ENCODE results near the gene GTF2B. TPM values are rescaled to one million over a fixed set of nuclear protein-coding genes. Genes with fewer than 3 reads are reported as not detected.
A peak's percentile ranks its signal among the peaks of the same experiment; 100 is the strongest.

Gene GTF2B
- total RNA-seq, 1 donor from 2014 or later, result 28.3 TPM

GRCh38 chr1:88802950-88803349 lies 88.4 kb downstream of the GTF2B start:
- DNase-seq (ENCODE audit: low read depth) (peak; percentile 70), FAIRE-seq (no peak)
- H3K9ac ChIP-seq (ENCODE audit: low read length), result no peak overlapping the region
- H3K79me2 ChIP-seq (ENCODE audit: insufficient read depth, low read length), result no peaks in the 10 kb centered on the region
- H3K4me2 ChIP-seq (ENCODE audit: low read length), result peak overlapping the region; percentile 2
- no peak overlapping the region for H3K4me3 ChIP-seq (ENCODE audit: insufficient read depth, low read depth, low read length)
- H3K27ac ChIP-seq (ENCODE audit: low read depth, low read length), result peak overlapping the region; percentile 68
- H3K27me3 Mint-ChIP-seq (ENCODE audit: low read depth, unreplicated experiment), result no peaks in the 10 kb centered on the region
- no peaks in the 10 kb centered on the region for H3K27me3 ChIP-seq (ENCODE audit: insufficient read depth, low read length)
- peaks cover 22% of the 10 kb centered on the region for H3K36me3 ChIP-seq (ENCODE audit: insufficient read depth, low read length)
- peaks cover 5% of the 10 kb centered on the region for H3K4me1 ChIP-seq (ENCODE audit: insufficient read depth, low read length)
- peaks cover 15% of the 10 kb centered on the region for H3K9me3 Mint-ChIP-seq (ENCODE audit: unreplicated experiment)
- H3K27ac Mint-ChIP-seq (ENCODE audit: unreplicated experiment), result peak overlapping the region; percentile 43
- TF ChIP-seq EZH2 (IDR thresholded peaks at IDR 0.05; ENCODE audit: insufficient read depth, low read length), result no peak
- no peak for TF ChIP-seq CTCF (IDR thresholded peaks at IDR 0.05; ENCODE audit: insufficient read depth, low read depth, low read length)
- H3K36me3 Mint-ChIP-seq (ENCODE audit: low read depth, unreplicated experiment), result peaks cover 31% of the 10 kb centered on the region
- H3K9me3 ChIP-seq (ENCODE audit: insufficient read depth, low read depth, low read length), result no peaks in the 10 kb centered on the region
- no peak overlapping the region for H3K4me3 Mint-ChIP-seq (ENCODE audit: unreplicated experiment)
- H4K20me1 ChIP-seq (ENCODE audit: insufficient read depth, low read length), result no peaks in the 10 kb centered on the region
- H3K4me1 Mint-ChIP-seq (ENCODE audit: low read depth, unreplicated experiment), result peaks cover 14% of the 10 kb centered on the region
- H2AFZ ChIP-seq (ENCODE audit: low read depth, low read length), result no peak overlapping the region

Other genes starting within 250 kb of the GTF2B start
- 32.7 and 37.5 TPM in 2 replicates for gene PKN2, start 207.3 kb downstream of the GTF2B start, total RNA-seq
- gene KYAT3, start 101.1 kb upstream of the GTF2B start, total RNA-seq, result 21.0 and 21.3 TPM in 2 replicates
- gene RBMXL1, start 101.1 kb upstream of the GTF2B start, total RNA-seq, result 10.1 and 10.9 TPM in 2 replicates
- 30.3 and 34.9 TPM in 2 replicates for gene GBP3, start 131.3 kb upstream of the GTF2B start, total RNA-seq
- gene GBP1, start 173.6 kb upstream of the GTF2B start, total RNA-seq, result 62.5 and 79.6 TPM in 2 replicates
- 4.6 and 6.3 TPM in 2 replicates for gene GBP2, start 234.5 kb upstream of the GTF2B start, total RNA-seq

All from astrocyte (in vitro differentiated cells and primary cell).